Liver (tissue), 3 donors: ENCODE results near the gene SUGP2.

Experiments used
- ATF3 ChIP-seq: IDR thresholded peaks from 2 replicates; pipeline ENCODE4 v1.6.1; 2016; ENCODE audit warnings: antibody characterized with exemption
- CTCF ChIP-seq: fragments of 150-350 bp; IDR thresholded peaks from 2 replicates; pipeline ENCODE4 v1.5.1; 2017; ENCODE audit warnings: improper control_type of control experiment, low read depth, low read length; ENCODE audit not compliant: missing input control
- GABPA ChIP-seq, 2 donors: IDR thresholded peaks in 1 of 2; conservative IDR thresholded peaks in 1 of 2; 2 replicates each; pipeline ENCODE4 v1.6.1; 2016; ENCODE audit warnings: antibody characterized with exemption in 2 of 2, mild to moderate bottlenecking in 1 of 2, moderate library complexity in 1 of 2
- HNF4G ChIP-seq: IDR thresholded peaks from 2 replicates; pipeline ENCODE4 v1.6.1; 2016; ENCODE audit warnings: antibody characterized with exemption
- MAX ChIP-seq: IDR thresholded peaks from 2 replicates; pipeline ENCODE4 v1.6.1; 2016; ENCODE audit warnings: antibody characterized with exemption
- RAD21 ChIP-seq, 2 donors: IDR thresholded peaks; 2 replicates each; pipeline ENCODE4 v1.6.1; 2016; ENCODE audit warnings: antibody characterized with exemption in 2 of 2, mild to moderate bottlenecking in 2 of 2
- REST ChIP-seq: IDR thresholded peaks from 2 replicates; pipeline ENCODE4 v1.6.1; 2016; ENCODE audit warnings: antibody characterized with exemption, mild to moderate bottlenecking
- SP1 ChIP-seq: IDR thresholded peaks from 2 replicates; pipeline ENCODE4 v1.6.1; 2018; ENCODE audit warnings: antibody characterized with exemption, mild to moderate bottlenecking
- donor health status: healthy.
- donor health status: healthy.

- TF ChIP-seq REST, result no peak
- no peak for TF ChIP-seq CTCF
- TF ChIP-seq GABPA (IDR thresholded peaks at IDR 0.05 in 1 of 2, conservative IDR thresholded peaks at IDR 0.05 in 1 of 2), result no peak
- no peak for TF ChIP-seq MAX
- no peak for TF ChIP-seq SP1
- TF ChIP-seq ATF3, result no peak
- TF ChIP-seq HNF4G, result no peak
- TF ChIP-seq RAD21 (IDR thresholded peaks at IDR 0.05), result no peak
These were observed 1.4 kb downstream of the SUGP2 start for GRCh38 chr19:19031891-19032290.
